Activated CD4-positive, alpha-beta T cell treated with anti-CD3 and anti-CD28 coated beads for 36 hours (primary cell): ENCODE data around the gene SEMA5A. TPM values are rescaled to one million over a fixed set of nuclear protein-coding genes. Genes with fewer than 3 reads are reported as not detected.
A peak's percentile ranks its signal among the peaks of the same experiment; 100 is the strongest.

Experiments used
- ATAC-seq: fragments of 200-7000 bp; cut with Tn5 transposase; one replicate; pipeline ENCODE4 v1.10.0; 2021; ENCODE audit warnings: mild to moderate bottlenecking, moderate library complexity
- CTCF ChIA-PET: fragments of 350-600 bp; sonication (Branson Sonifier 250); formaldehyde crosslinking; loops from one replicate; lab custom pipeline; 2021; ENCODE audit warnings: antibody characterized with exemption; lab: Charles Lee
- POLR2A ChIA-PET: fragments of 350-600 bp; sonication (Branson Sonifier 250); formaldehyde crosslinking; loops from one replicate; lab custom pipeline; 2021; ENCODE audit warnings: antibody characterized with exemption, inconsistent platforms; lab: Charles Lee
- DNase-seq: peaks from one replicate; pipeline ENCODE4 v3.0.0-alpha.2; 2020
- H3K27ac Mint-ChIP-seq: one replicate; pipeline ENCODE4 v1.8.0; 2021; ENCODE audit warnings: mixed read lengths
- H3K27me3 Mint-ChIP-seq: one replicate; pipeline ENCODE4 v1.8.0; 2021; ENCODE audit warnings: mixed read lengths
- H3K36me3 Mint-ChIP-seq: one replicate; pipeline ENCODE4 v1.8.0; 2021; ENCODE audit warnings: low read depth, mixed read lengths
- H3K4me1 Mint-ChIP-seq: one replicate; pipeline ENCODE4 v1.8.0; 2021; ENCODE audit warnings: mixed read lengths
- H3K4me3 Mint-ChIP-seq: one replicate; pipeline ENCODE4 v1.8.0; 2021; ENCODE audit warnings: mild to moderate bottlenecking, moderate library complexity, mixed read lengths
- H3K9me3 Mint-ChIP-seq: one replicate; pipeline ENCODE4 v1.8.0; 2021; ENCODE audit warnings: low read depth, mixed read lengths
- intact Hi-C, 2 experiments: fragments of 100-400 bp; cut with DNase I in 1 of 2; cut with micrococcal nuclease in 1 of 2; formaldehyde crosslinking; loops; one replicate each; pipeline versions ENCODE4 v1.14.2 to v1.15.1; 2022 to 2024; cut with DNase I, micrococcal nuclease
- total RNA-seq, 2 experiments: library from RNA; stranded (reverse); gene quantifications; one replicate each; pipeline ENCODE4 v1.2.3, GENCODE V29; 2021

SEMA5A gene, protein sequence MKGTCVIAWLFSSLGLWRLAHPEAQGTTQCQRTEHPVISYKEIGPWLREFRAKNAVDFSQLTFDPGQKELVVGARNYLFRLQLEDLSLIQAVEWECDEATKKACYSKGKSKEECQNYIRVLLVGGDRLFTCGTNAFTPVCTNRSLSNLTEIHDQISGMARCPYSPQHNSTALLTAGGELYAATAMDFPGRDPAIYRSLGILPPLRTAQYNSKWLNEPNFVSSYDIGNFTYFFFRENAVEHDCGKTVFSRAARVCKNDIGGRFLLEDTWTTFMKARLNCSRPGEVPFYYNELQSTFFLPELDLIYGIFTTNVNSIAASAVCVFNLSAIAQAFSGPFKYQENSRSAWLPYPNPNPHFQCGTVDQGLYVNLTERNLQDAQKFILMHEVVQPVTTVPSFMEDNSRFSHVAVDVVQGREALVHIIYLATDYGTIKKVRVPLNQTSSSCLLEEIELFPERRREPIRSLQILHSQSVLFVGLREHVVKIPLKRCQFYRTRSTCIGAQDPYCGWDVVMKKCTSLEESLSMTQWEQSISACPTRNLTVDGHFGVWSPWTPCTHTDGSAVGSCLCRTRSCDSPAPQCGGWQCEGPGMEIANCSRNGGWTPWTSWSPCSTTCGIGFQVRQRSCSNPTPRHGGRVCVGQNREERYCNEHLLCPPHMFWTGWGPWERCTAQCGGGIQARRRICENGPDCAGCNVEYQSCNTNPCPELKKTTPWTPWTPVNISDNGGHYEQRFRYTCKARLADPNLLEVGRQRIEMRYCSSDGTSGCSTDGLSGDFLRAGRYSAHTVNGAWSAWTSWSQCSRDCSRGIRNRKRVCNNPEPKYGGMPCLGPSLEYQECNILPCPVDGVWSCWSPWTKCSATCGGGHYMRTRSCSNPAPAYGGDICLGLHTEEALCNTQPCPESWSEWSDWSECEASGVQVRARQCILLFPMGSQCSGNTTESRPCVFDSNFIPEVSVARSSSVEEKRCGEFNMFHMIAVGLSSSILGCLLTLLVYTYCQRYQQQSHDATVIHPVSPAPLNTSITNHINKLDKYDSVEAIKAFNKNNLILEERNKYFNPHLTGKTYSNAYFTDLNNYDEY
- under 1 TPM in 1 of 2 experiments, not detected in 1; 0.04 TPM for total RNA-seq

DNA sequence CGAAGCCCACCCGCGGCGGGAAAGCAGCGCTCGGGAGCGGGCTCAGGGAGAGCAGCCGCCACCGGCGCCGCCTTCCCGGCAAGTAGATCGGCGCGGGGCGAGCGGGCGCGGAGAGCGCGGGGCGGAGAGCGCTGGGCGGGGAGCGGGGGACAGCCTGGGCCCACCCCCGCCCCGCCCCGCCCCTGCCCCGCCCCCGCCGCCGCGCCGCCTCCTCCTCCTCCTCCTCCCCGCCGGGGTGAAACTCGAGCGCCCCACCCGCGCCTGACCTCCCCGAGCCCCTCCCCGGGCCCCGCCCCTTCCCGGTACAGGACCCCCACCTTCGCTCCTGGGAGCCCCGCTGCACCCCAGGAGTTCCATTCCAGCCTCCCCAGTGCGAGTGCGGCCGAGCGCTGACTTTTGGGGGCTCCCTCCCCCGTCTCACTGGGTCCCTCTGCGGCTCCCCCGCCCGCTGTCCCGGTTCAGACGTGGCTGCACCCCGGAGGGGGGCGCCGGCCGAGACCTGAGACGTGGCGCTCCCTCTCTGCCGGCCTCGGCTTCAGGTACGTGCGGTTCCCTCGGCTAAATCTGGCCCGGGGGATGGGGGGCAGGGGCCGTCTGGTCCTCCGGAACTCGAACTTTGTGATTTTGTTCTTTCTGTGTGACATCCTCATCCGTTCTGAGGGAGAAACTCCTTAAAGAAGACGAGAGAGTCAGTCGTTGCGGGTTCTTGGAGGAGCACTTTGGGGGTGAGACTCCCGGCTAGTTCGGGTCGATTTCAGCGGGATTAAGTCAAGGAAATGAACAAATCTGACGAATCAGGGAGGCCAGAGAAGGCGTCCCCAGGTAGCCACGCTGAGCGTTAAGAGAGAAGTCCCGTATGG is at the start of gene SEMA5A:
SEMA5A (minus strand) TSS at position 84 of the 860 bp plus-strand sequence. CDS start 166,129 bp downstream, outside the sequence.
- DNase-seq (peak; percentile 20), ATAC-seq (peak; percentile 9)
- peak within 1 kb of the TSS; percentile 32 for H3K4me3 Mint-ChIP-seq
- H3K27me3 Mint-ChIP-seq, result peaks cover 25% of the 10 kb centered on the region
- no peaks in the 10 kb centered on the region for H3K36me3 Mint-ChIP-seq
- ChIA-PET CTCF (no interaction called here), POLR2A (no interaction called here)
- peaks cover 3% of the 10 kb centered on the region for H3K4me1 Mint-ChIP-seq
- H3K9me3 Mint-ChIP-seq, result no peaks in the 10 kb centered on the region
- H3K27ac Mint-ChIP-seq, result no peak within 1 kb of the TSS
- intact Hi-C loops, result loop anchor here in 1 of 2 experiments (2.0 kb wide), 1 partner anchor 183 kb away; no protein-coding TSS in a partner anchor

DNA sequence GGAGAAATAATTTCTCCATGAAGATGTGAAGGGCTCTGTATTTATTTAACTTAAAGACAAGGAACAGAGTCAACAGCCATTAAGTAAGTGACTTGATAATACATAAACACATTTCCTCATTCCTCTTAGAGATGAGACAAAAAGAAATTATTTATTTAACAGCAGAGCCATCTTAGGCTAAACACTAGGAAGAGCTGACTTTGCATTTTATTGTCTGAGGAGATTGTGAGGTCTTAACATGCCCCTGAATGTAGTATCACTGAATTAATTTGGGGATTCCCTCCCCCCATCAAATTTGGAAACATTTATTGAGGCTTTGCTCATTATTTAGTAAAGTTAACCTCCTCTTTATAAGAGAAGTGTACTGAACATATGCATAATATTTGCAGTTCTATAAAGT is 49.0 kb upstream of the SEMA5A start:
- CTCF ChIA-PET, result no interaction called here
- Mint-ChIP-seq H3K9me3 (no peaks in the 10 kb centered on the region), H3K27ac (no peak overlapping the region), H3K4me3 (no peak overlapping the region), H3K27me3 (peaks cover 4% of the 10 kb centered on the region), H3K36me3 (no peaks in the 10 kb centered on the region), H3K4me1 (no peaks in the 10 kb centered on the region)
- intact Hi-C loops, result no loop called here
- ATAC-seq (no peak), DNase-seq (no peak)
- POLR2A ChIA-PET, result no interaction called here

DNA sequence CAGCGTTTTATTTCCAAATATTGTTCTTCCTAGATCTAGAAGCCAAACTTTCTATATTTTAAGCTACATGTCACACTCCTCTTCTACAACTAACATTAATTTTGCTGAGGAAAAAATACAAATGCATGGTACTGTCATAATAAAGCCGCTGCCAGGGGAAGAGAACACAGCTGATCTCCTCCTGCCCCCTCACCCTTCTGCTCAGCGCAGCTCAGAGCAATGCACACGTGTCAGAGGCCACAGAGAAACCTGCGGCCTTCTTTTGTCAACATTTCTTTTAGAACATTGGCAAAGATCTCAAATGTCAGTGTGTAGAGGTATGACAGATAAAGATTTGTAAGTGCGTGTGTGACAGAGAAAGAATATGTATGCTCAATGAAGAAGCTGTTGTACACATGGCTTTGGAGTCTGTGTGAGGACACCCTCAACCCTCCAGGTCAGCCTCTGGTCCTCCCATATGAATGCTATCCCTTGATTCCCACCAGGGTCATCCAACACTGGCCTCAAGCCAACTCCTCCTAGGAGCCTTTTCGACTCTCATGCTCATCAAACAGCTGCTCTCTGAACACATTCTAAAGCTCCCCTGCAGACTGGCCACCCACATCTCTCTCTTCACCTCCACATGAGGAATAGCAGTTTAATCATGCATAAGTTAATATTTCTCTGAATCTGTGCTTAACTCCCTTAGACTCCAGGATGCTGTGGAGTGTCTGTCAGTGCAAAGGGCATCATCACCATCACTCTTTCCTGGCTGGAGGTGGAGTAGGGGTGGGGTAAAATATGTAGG is 43.4 kb upstream of the SEMA5A start:
- ChIA-PET CTCF (no interaction called here), POLR2A (no interaction called here)
- H3K4me3 Mint-ChIP-seq, result no peak overlapping the region
- H3K9me3 Mint-ChIP-seq, result peaks cover 2% of the 10 kb centered on the region
- H3K27ac Mint-ChIP-seq, result no peak overlapping the region
- H3K27me3 Mint-ChIP-seq, result no peaks in the 10 kb centered on the region
- intact Hi-C loops, result no loop called here
- H3K4me1 Mint-ChIP-seq, result no peaks in the 10 kb centered on the region
- DNase-seq (no peak), ATAC-seq (no peak)
- H3K36me3 Mint-ChIP-seq, result no peaks in the 10 kb centered on the region

DNA sequence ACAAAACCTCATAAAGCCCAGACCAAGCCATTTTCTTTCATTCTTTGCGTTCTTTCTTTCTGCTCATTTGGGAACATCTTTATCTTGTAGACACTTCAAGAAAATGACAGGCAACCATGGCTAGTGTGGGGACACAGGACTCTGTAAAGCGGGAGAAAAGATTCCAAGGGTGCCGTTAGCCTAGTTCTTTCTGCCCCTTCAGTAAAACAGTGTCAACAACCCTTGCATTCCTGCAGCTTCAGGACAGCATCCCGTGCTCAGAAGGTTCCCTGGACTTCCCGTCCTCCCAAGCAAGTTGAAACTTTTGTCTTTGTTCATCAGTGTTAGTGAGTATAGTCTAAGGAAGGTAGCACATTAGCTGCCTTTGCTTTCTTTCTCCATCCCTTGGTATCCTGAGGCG is 42.4 kb upstream of the SEMA5A start:
- H3K4me1 Mint-ChIP-seq, result no peaks in the 10 kb centered on the region
- no peak for ATAC-seq
- no peak overlapping the region for H3K4me3 Mint-ChIP-seq
- CTCF ChIA-PET, result no interaction called here
- DNase-seq, result no peak
- POLR2A ChIA-PET, result no interaction called here
- no peaks in the 10 kb centered on the region for H3K27me3 Mint-ChIP-seq
- H3K9me3 Mint-ChIP-seq, result peaks cover 2% of the 10 kb centered on the region
- H3K27ac Mint-ChIP-seq, result no peak overlapping the region
- intact Hi-C loops, result no loop called here
- no peaks in the 10 kb centered on the region for H3K36me3 Mint-ChIP-seq

DNA sequence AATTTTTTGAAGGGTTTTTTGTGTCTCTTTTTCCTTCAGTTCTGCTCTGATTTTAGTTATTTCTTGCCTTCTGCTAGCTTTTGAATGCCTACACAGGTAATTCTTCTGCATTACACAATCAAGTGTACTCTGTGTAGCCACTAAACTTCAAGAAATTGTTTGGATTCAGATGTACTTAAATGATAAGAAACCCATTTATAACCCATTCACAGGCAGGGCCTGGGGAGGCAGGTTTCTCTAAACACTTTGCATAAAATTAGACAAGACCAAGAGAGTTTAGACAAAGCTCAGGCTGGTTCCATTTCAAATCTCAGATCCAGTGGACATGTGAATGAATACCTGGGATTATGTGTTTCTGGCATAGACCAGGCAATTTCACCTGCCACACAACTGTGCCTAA is 41.3 kb upstream of the SEMA5A start:
- Mint-ChIP-seq H3K4me1 (no peaks in the 10 kb centered on the region), H3K4me3 (no peak overlapping the region), H3K9me3 (peaks cover 2% of the 10 kb centered on the region), H3K27me3 (no peaks in the 10 kb centered on the region), H3K27ac (no peak overlapping the region), H3K36me3 (no peaks in the 10 kb centered on the region)
- ATAC-seq (no peak), DNase-seq (no peak)
- POLR2A ChIA-PET, result no interaction called here
- CTCF ChIA-PET, result no interaction called here
- intact Hi-C loops, result no loop called here

DNA sequence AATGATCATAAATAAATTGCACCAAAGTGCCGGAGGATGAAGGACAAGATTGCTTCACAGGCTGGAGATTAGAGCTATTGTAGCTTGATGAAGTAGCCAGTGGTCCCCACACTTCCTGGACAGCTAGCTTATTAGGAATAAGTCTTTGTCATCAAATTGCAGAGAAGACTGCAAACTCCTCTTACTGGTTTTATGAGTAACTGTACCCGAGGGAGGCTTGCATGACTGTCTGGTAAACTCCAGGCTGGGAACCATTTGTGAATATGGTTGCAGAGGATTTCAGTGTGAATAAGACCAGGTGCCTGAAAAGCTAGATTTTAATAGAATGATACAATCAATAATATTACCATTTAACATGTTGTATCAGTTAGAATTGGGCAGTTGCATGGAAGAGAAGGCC is 36.5 kb upstream of the SEMA5A start:
- Mint-ChIP-seq H3K4me1 (no peaks in the 10 kb centered on the region), H3K9me3 (peaks cover 4% of the 10 kb centered on the region), H3K4me3 (no peak overlapping the region), H3K27ac (no peak overlapping the region), H3K27me3 (no peaks in the 10 kb centered on the region), H3K36me3 (no peaks in the 10 kb centered on the region)
- ATAC-seq, result no peak
- CTCF ChIA-PET, result no interaction called here
- DNase-seq, result no peak
- intact Hi-C loops, result no loop called here
- POLR2A ChIA-PET, result no interaction called here

DNA sequence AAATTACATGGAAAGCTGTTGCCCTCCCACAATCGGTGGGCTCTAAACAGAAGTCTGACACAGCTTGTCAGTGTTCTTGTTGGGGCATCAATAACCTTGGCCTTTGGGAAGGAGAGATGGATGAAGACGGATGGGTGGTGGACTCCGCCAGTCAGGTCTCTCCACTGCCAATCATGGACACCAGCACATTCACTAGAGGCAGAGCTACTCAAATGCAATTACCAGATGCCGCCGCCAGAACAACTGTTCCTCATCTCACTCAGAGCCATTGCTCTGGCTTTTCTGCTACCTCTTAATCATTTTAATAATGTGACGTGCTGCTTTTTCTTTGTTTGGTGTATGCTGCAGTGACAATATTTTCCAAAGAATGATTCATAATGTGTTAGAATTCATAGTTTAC is 27.9 kb upstream of the SEMA5A start:
- ChIA-PET CTCF (interaction anchor here (0.7 kb wide), 1 partner anchor 122 kb away, joined by 3 read pairs; no protein-coding TSS in a partner anchor), POLR2A (no interaction called here)
- intact Hi-C loops, result no loop called here
- DNase-seq, result no peak
- Mint-ChIP-seq H3K27ac (no peak overlapping the region), H3K4me1 (no peaks in the 10 kb centered on the region), H3K27me3 (peaks cover 1% of the 10 kb centered on the region), H3K4me3 (no peak overlapping the region), H3K36me3 (no peaks in the 10 kb centered on the region), H3K9me3 (peaks cover 4% of the 10 kb centered on the region)
- no peak for ATAC-seq

DNA sequence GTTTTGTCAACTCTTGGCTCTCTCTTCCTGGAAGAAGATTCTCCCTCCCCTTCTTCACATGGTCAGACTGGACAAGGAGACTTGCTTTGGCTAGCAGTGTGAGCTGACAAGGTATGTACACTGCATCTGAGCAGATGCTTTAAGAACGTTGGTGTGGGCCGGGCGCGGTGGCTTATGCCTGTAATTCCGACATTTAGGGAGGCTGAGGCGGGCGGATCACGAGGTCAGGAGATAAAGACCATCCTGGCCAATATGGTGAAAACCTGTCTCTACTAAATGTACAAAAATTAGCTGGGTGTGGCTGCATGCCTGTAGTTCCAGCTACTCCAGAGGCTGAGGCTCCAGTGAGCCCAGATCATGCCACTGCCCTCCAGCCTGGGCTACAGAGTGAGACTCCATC is 26.4 kb upstream of the SEMA5A start:
- no peak overlapping the region for H3K27ac Mint-ChIP-seq
- peaks cover 2% of the 10 kb centered on the region for H3K27me3 Mint-ChIP-seq
- ChIA-PET CTCF (no interaction called here), POLR2A (no interaction called here)
- H3K4me1 Mint-ChIP-seq, result no peaks in the 10 kb centered on the region
- peaks cover 3% of the 10 kb centered on the region for H3K9me3 Mint-ChIP-seq
- DNase-seq (no peak), ATAC-seq (no peak)
- H3K36me3 Mint-ChIP-seq, result no peaks in the 10 kb centered on the region
- intact Hi-C loops, result no loop called here
- no peak overlapping the region for H3K4me3 Mint-ChIP-seq

DNA sequence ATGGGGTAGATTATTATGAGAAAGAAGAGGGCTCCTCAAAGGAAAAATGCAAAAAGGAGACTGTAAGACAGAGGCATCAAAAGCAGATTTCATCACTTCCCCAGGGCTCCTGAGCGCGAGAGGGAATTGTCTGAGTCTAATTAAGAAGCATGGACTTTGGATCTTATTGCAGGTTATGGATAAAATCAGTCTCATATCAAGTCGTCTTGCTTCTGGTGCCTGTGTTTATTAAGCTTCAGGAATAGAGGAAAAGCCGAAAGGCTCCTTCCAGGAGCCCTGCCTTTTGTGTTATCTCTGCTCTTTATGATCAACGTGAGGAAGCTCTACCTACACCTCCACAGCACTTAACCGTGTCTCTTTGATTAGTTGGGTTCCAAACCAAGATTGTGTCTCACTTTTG is 25.0 kb upstream of the SEMA5A start:
- ATAC-seq (no peak), DNase-seq (no peak)
- Mint-ChIP-seq H3K36me3 (no peaks in the 10 kb centered on the region), H3K9me3 (peaks cover 3% of the 10 kb centered on the region), H3K27me3 (peaks cover 2% of the 10 kb centered on the region), H3K4me1 (no peaks in the 10 kb centered on the region), H3K4me3 (no peak overlapping the region), H3K27ac (no peak overlapping the region)
- ChIA-PET CTCF (no interaction called here), POLR2A (no interaction called here)
- intact Hi-C loops, result no loop called here

DNA sequence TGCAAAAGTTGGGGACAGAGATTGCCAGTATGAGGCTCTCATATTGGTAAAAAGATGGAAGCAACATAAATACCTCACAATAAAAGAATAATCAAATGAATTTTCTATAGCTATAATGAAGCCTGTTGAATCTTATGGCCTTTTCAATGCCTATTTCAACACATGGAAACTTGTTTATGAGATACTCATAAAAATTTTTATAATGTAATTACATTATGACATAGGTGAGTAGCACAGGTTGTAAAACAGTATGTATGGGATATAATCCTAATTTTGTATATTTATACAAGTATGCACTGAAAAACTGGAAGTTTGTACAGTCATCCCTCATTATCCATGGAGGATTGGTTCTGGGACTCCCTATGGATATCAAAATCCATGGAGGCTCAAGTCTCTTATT is 21.2 kb upstream of the SEMA5A start:
- Mint-ChIP-seq H3K4me3 (no peak overlapping the region), H3K27ac (no peak overlapping the region), H3K4me1 (no peaks in the 10 kb centered on the region), H3K27me3 (peaks cover 4% of the 10 kb centered on the region), H3K36me3 (no peaks in the 10 kb centered on the region), H3K9me3 (no peaks in the 10 kb centered on the region)
- ChIA-PET CTCF (no interaction called here), POLR2A (no interaction called here)
- DNase-seq (no peak), ATAC-seq (no peak)
- intact Hi-C loops, result no loop called here
